H1 (cell line): ENCODE data around the gene RAB31. TPM values are rescaled to one million over a fixed set of nuclear protein-coding genes. Genes with fewer than 3 reads are reported as not detected.

Source experiments
- CTCF ChIA-PET: fragments of 300-600 bp; sonication (Branson Sonifier 250); formaldehyde crosslinking; loops from one replicate; lab custom pipeline; 2021; ENCODE audit not compliant: partially characterized antibody; lab: Charles Lee
- POLR2A ChIA-PET: fragments of 300-600 bp; sonication (Branson Sonifier 250); formaldehyde crosslinking; loops from one replicate; lab custom pipeline; 2021; ENCODE audit warnings: inconsistent platforms; ENCODE audit not compliant: partially characterized antibody; lab: Charles Lee
- DNase-seq, 2 experiments: peaks; one replicate each; pipeline versions ENCODE4 v3.0.0 to v3.0.0-alpha.2; 2010 to 2022; ENCODE audit warnings: low spot score in 2 of 2, low read depth in 1 of 2, mixed read lengths in 1 of 2
- FAIRE-seq: peaks from 2 replicates; lab custom pipeline; 2011; peaks lifted over from hg19 to GRCh38; lab: Jason Lieb, UNC
- H2AFZ ChIP-seq: 2 replicates; pipeline ENCODE4 v1.8.1; 2012; ENCODE audit warnings: low read length, inconsistent platforms
- H2AK5ac ChIP-seq: 2 replicates; pipeline ENCODE4 v1.6.1; 2013; ENCODE audit warnings: low read depth, low read length
- H2BK120ac ChIP-seq: replicated peaks from 2 replicates; pipeline ENCODE3; 2013; ENCODE audit warnings: low read depth, low read length, inconsistent platforms
- H2BK12ac ChIP-seq: 2 replicates; pipeline ENCODE4 v1.6.1; 2013; ENCODE audit warnings: low read depth, low read length
- H2BK15ac ChIP-seq: 2 replicates; pipeline ENCODE4 v1.6.1; 2013; ENCODE audit warnings: low read length
- H2BK20ac ChIP-seq: 2 replicates; pipeline ENCODE4 v1.6.1; 2013; ENCODE audit warnings: low read length
- H2BK5ac ChIP-seq: 2 replicates; pipeline ENCODE4 v1.6.1; 2013; ENCODE audit warnings: low read depth, low read length
- H3K14ac ChIP-seq: 2 replicates; pipeline ENCODE4 v1.6.1; 2013; ENCODE audit warnings: inconsistent platforms; ENCODE audit not compliant: insufficient read length
- H3K18ac ChIP-seq: 2 replicates; pipeline ENCODE4 v1.6.1; 2013; ENCODE audit warnings: low read length; ENCODE audit errors: extremely low read depth
- H3K23ac ChIP-seq: 2 replicates; pipeline ENCODE4 v1.6.1; 2013; ENCODE audit warnings: inconsistent platforms; ENCODE audit not compliant: insufficient read length
- H3K23me2 ChIP-seq: 2 replicates; pipeline ENCODE4 v1.6.1; 2013; ENCODE audit warnings: low read depth, low read length
- H3K27ac ChIP-seq: 2 replicates; pipeline ENCODE4 v1.6.1; 2011; ENCODE audit warnings: low read depth, low read length, inconsistent platforms
- H3K27me3 ChIP-seq, 4 experiments: replicated peaks in 1 of 4; 1 replicate in 1 of 4; 2 replicates in 3 of 4; pipeline versions ENCODE4 v1.6.1 to v1.8.1; 2011 to 2013; ENCODE audit warnings: low read length in 3 of 4, mild to moderate bottlenecking in 3 of 4, inconsistent platforms in 2 of 4, mixed read lengths in 2 of 4, moderate library complexity in 1 of 4; ENCODE audit not compliant: control insufficient read depth in 3 of 4, insufficient read depth in 3 of 4; ENCODE audit errors: extremely low read depth in 1 of 4
- H3K36me3 ChIP-seq, 4 experiments: 2 replicates each; pipeline versions ENCODE4 v1.6.1 to v1.8.1; 2011 to 2013; ENCODE audit warnings: mild to moderate bottlenecking in 4 of 4, low read length in 3 of 4, moderate library complexity in 2 of 4, control low read depth in 1 of 4, inconsistent platforms in 1 of 4; ENCODE audit not compliant: insufficient read depth in 4 of 4, control insufficient read depth in 2 of 4
- H3K4ac ChIP-seq: replicated peaks from 2 replicates; pipeline ENCODE3; 2013; ENCODE audit warnings: low read length, low read depth, mixed read lengths, inconsistent platforms; ENCODE audit not compliant: insufficient read length
- H3K4me1 ChIP-seq, 4 experiments: replicated peaks in 1 of 4; 1 replicate in 1 of 4; 2 replicates in 3 of 4; pipeline versions ENCODE4 v1.6.1 to v1.8.1; 2011 to 2013; ENCODE audit warnings: low read length in 3 of 4, inconsistent platforms in 2 of 4, mixed read lengths in 1 of 4; ENCODE audit not compliant: insufficient read depth in 4 of 4, control insufficient read depth in 3 of 4
- H3K4me2 ChIP-seq, 2 experiments: 2 replicates each; pipeline versions ENCODE4 v1.6.1 to v1.8.1; 2011 to 2013; ENCODE audit warnings: low read depth in 2 of 2, low read length in 2 of 2, control low read depth in 1 of 2, inconsistent platforms in 1 of 2, mild to moderate bottlenecking in 1 of 2; ENCODE audit not compliant: insufficient read depth in 1 of 2
- H3K4me3 ChIP-seq, 4 experiments: fragments of 200-600, 300-600 bp in 1 of 4; sonication (generic), shearing (Covaris generic), sonication (Bioruptor Twin) in 1 of 4; 2 replicates each; pipeline versions ENCODE4 v1.5.1 to v1.8.1; 2011 to 2016; ENCODE audit warnings: low read length in 4 of 4, low read depth in 3 of 4, control low read depth in 2 of 4, inconsistent platforms in 2 of 4, mild to moderate bottlenecking in 2 of 4, mixed read lengths in 1 of 4, moderate library complexity in 1 of 4; ENCODE audit not compliant: insufficient read depth in 2 of 4; ENCODE audit errors: extremely low read depth in 1 of 4
- H3K56ac ChIP-seq: replicated peaks from 2 replicates; pipeline ENCODE3; 2013; ENCODE audit warnings: low read depth, mild to moderate bottlenecking, mixed read lengths, low read length, inconsistent platforms; ENCODE audit not compliant: insufficient read length
- H3K79me1 ChIP-seq: 2 replicates; pipeline ENCODE4 v1.6.1; 2013; ENCODE audit warnings: low read depth, low read length, control low read depth
- H3K79me2 ChIP-seq, 2 experiments: 2 replicates each; pipeline versions ENCODE4 v1.6.1 to v1.8.1; 2012 to 2013; ENCODE audit warnings: low read length in 2 of 2, mild to moderate bottlenecking in 2 of 2, inconsistent platforms in 1 of 2; ENCODE audit not compliant: insufficient read depth in 2 of 2, control insufficient read depth in 1 of 2
- H3K9ac ChIP-seq, 4 experiments: replicated peaks in 1 of 4; 1 replicate in 1 of 4; 2 replicates in 3 of 4; pipeline versions ENCODE4 v1.6.1 to v1.8.1; 2011 to 2013; ENCODE audit warnings: low read depth in 3 of 4, low read length in 3 of 4, control low read depth in 2 of 4, mild to moderate bottlenecking in 2 of 4, moderate library complexity in 2 of 4, inconsistent platforms in 1 of 4; ENCODE audit errors: extremely low read depth in 1 of 4
- H3K9me3 ChIP-seq, 2 experiments: 2 replicates each; pipeline versions ENCODE4 v1.6.1 to v1.8.1; 2012 to 2013; ENCODE audit warnings: mild to moderate bottlenecking in 2 of 2, moderate library complexity in 2 of 2, control low read depth in 1 of 2, inconsistent platforms in 1 of 2, low read depth in 1 of 2, low read length in 1 of 2, mixed read lengths in 1 of 2; ENCODE audit not compliant: insufficient read depth in 2 of 2
- H4K20me1 ChIP-seq, 2 experiments: replicated peaks in 1 of 2; 2 replicates each; pipeline versions ENCODE3 to v1.8.1; 2011 to 2013; ENCODE audit warnings: inconsistent platforms in 2 of 2, low read length in 2 of 2, mild to moderate bottlenecking in 1 of 2; ENCODE audit not compliant: insufficient read depth in 2 of 2, control insufficient read depth in 1 of 2
- H4K5ac ChIP-seq: 2 replicates; pipeline ENCODE4 v1.6.1; 2013; ENCODE audit warnings: low read length, low read depth, mixed read lengths, inconsistent platforms; ENCODE audit not compliant: insufficient read length
- H4K8ac ChIP-seq: 2 replicates; pipeline ENCODE4 v1.8.0; 2013; ENCODE audit warnings: mild to moderate bottlenecking, moderate library complexity, low read length, inconsistent platforms; ENCODE audit not compliant: insufficient read depth; ENCODE audit errors: extremely low read depth
- H4K91ac ChIP-seq: replicated peaks from 2 replicates; pipeline ENCODE3; 2013; ENCODE audit warnings: low read length, mixed read lengths, inconsistent platforms; ENCODE audit not compliant: insufficient read length
- CHD2 ChIP-seq: IDR thresholded peaks from 2 replicates; pipeline ENCODE4 v1.6.1; 2012; ENCODE audit warnings: low read length, improper control_type of control experiment
- CREB1 ChIP-seq: IDR thresholded peaks from 2 replicates; pipeline ENCODE4 v1.6.1; 2012; ENCODE audit warnings: inconsistent platforms
- EZH2 ChIP-seq: fragments of 200-600 bp; sonication (generic); IDR thresholded peaks from 2 replicates; pipeline ENCODE4 v1.7.1; 2012; ENCODE audit warnings: low read depth, mild to moderate bottlenecking, moderate library complexity, low read length, inconsistent platforms; ENCODE audit not compliant: severe bottlenecking
- FOSL1 ChIP-seq: IDR thresholded peaks from 2 replicates; pipeline ENCODE4 v1.6.1; 2011; ENCODE audit warnings: mild to moderate bottlenecking, low read depth, low read length, moderate library complexity; ENCODE audit not compliant: insufficient read depth
- KDM4A ChIP-seq: IDR thresholded peaks from one replicate; pipeline ENCODE4 v1.7.1; 2012; ENCODE audit warnings: low read depth, mild to moderate bottlenecking, moderate library complexity, low read length, inconsistent platforms; ENCODE audit not compliant: severe bottlenecking
- MAFK ChIP-seq: IDR thresholded peaks from 2 replicates; pipeline ENCODE4 v1.6.1; 2012; ENCODE audit warnings: low read depth, mild to moderate bottlenecking, improper control_type of control experiment, low read length
- POU5F1 ChIP-seq: IDR thresholded peaks from 2 replicates; pipeline ENCODE4 v1.6.1; 2011; ENCODE audit warnings: low read depth, mild to moderate bottlenecking, low read length, moderate library complexity
- RBBP5 ChIP-seq: IDR thresholded peaks from 2 replicates; pipeline ENCODE4 v1.7.1; 2012; ENCODE audit warnings: low read depth, mild to moderate bottlenecking, inconsistent platforms, low read length, moderate library complexity, borderline replicate concordance
- RFX5 ChIP-seq: IDR thresholded peaks from 2 replicates; pipeline ENCODE4 v1.6.1; 2011; ENCODE audit warnings: low read depth, low read length, improper control_type of control experiment, borderline replicate concordance
- TCF12 ChIP-seq: IDR thresholded peaks from 2 replicates; pipeline ENCODE4 v1.6.1; 2011; ENCODE audit warnings: low read depth, mild to moderate bottlenecking, low read length
- TEAD4 ChIP-seq: IDR thresholded peaks from 2 replicates; pipeline ENCODE4 v1.6.1; 2012; ENCODE audit warnings: low read depth, low read length, inconsistent platforms, mixed read lengths
- WGBS, 2 experiments: shearing (Covaris generic) in 1 of 2; methylation state at CpG; one replicate each; pipeline versions ENCODE4 v1.1.6 to v1.1.7; 2013 to 2015; ENCODE audit warnings: low lambda C conversion rate in 2 of 2, mixed read lengths in 2 of 2, inconsistent platforms in 1 of 2, low coverage in 1 of 2, missing lambda C conversion rate in 1 of 2; ENCODE audit not compliant: insufficient replicate concordance in 2 of 2, insufficient coverage in 1 of 2, insufficient read length in 1 of 2; ENCODE audit errors: extremely low coverage in 1 of 2, missing lambda C conversion rate in 1 of 2; 5-methylcytosine and 5-hydroxymethylcytosine counted together
- polyA plus RNA-seq, 7 experiments: library from polyadenylated mRNA; depleted of rRNA in 3 of 7; stranded (reverse) in 5 of 7; unstranded in 2 of 7; fragments of >200 nt in 5 of 7; fragments of 200-250 nt in 2 of 7; gene quantifications; 1 replicate in 5 of 7; 2 replicates in 1 of 7; 4 replicates in 1 of 7; pipeline versions ENCODE4 v1.2.1 to v1.2.3, GENCODE V29; 2011 to 2013; ENCODE audit warnings: missing spikeins in 2 of 7, mixed read lengths in 2 of 7
- total RNA-seq: library from RNA; stranded (reverse); fragmentation: NEBNext Ultra II Directional; extraction: Animal tissue kit (Norgen Biotek cat#: 25700); gene quantifications from 2 replicates; pipeline ENCODE4 v1.2.1, GENCODE V29; 2021
- TF ChIP-seq, protein P1 (sequence below): IDR thresholded peaks from 2 replicates; pipeline ENCODE4 v1.6.1; 2012; ENCODE audit warnings: inconsistent platforms

The RAB31 gene
- total and polyA plus RNA-seq, 2 of the 8 experiments (the other 6 are each of a cell fraction or from before 2014, with no cell fraction given) = 15.2 to 40.9 TPM

DNA sequence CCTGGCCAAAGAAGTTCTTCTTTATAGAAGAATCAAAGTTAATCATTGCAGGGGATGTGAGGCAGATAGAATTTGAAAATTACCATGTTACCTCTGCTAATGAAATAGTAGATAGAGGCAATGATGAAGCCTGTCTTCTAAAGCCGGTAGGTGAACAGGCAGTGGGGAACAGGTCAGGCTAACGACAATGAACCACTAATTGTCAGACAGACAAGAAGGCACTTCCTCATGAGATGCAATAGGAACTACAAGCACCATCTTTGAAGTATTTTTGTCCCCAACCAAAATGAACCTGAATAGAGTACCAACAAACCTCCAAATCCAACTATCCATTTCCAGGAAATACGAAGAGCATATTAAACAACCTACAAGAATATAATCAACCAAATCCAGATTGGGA is 41.6 kb upstream of the RAB31 start:
- no peak overlapping the region for H4K91ac ChIP-seq
- no peak overlapping the region for H2AFZ ChIP-seq
- no peak overlapping the region for H4K8ac ChIP-seq
- 83% methylated on average over 3 of the region's 3 CpGs; no CpG with 5 or more reads in 1 of the 2 experiments for WGBS, 2 experiments
- H3K4me2 ChIP-seq = no peak overlapping the region
- no peak overlapping the region for H2BK15ac ChIP-seq
- ChIA-PET POLR2A (no interaction called here), CTCF (no interaction called here)
- no peaks in the 10 kb centered on the region for H3K36me3 ChIP-seq
- H3K4me3 ChIP-seq = no peak overlapping the region
- no peaks in the 10 kb centered on the region for H3K23me2 ChIP-seq
- no peak overlapping the region for H2BK20ac ChIP-seq
- H3K56ac ChIP-seq = no peak overlapping the region
- no peak overlapping the region for H4K5ac ChIP-seq
- H3K18ac ChIP-seq = no peak overlapping the region
- DNase-seq (no peak), FAIRE-seq (no peak)
- H3K14ac ChIP-seq = no peak overlapping the region
- H3K79me2 ChIP-seq = no peaks in the 10 kb centered on the region
- H3K9me3 ChIP-seq = no peaks in the 10 kb centered on the region
- H3K79me1 ChIP-seq = no peaks in the 10 kb centered on the region
- H2AK5ac ChIP-seq = no peak overlapping the region
- no peak overlapping the region for H3K4ac ChIP-seq
- TF ChIP-seq EZH2 = no peak
- no peak for TF ChIP-seq RBBP5
- TF ChIP-seq RFX5 = no peak
- TF ChIP-seq, protein P1, sequence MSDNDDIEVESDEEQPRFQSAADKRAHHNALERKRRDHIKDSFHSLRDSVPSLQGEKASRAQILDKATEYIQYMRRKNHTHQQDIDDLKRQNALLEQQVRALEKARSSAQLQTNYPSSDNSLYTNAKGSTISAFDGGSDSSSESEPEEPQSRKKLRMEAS = no peak
- no peak for TF ChIP-seq KDM4A
- no peak for TF ChIP-seq POU5F1
- no peak for TF ChIP-seq TCF12
- no peak for TF ChIP-seq CHD2
- TF ChIP-seq MAFK = no peak
- TF ChIP-seq TEAD4 = no peak
- no peak for TF ChIP-seq CREB1
- no peak for TF ChIP-seq FOSL1
- H4K20me1 ChIP-seq = no peaks in the 10 kb centered on the region
- no peak overlapping the region for H3K9ac ChIP-seq
- H2BK5ac ChIP-seq = no peak overlapping the region
- no peak overlapping the region for H3K23ac ChIP-seq
- no peaks in the 10 kb centered on the region for H3K4me1 ChIP-seq
- H2BK120ac ChIP-seq = no peak overlapping the region
- H3K27me3 ChIP-seq = no peaks in the 10 kb centered on the region
- no peak overlapping the region for H2BK12ac ChIP-seq
- H3K27ac ChIP-seq = no peak overlapping the region
